Activated CD8-positive, alpha-beta memory T cell treated with anti-CD3 and anti-CD28 coated beads, Interleukin-2, amount 50 U/mL, for 1 hour (primary cell): ENCODE measurements around the gene CARS2.
"Not testable (repeated sequence)": the region's sequence is repeated elsewhere in the genome, so short reads cannot be mapped to it uniquely, and the experiment has no call there.

Experiments
- DNase-seq: peaks from one replicate; pipeline ENCODE4 v3.0.0-alpha.2; 2020; ENCODE audit errors: extremely low read depth

The CARS2 gene

GRCh38 chr13:110706570-110707372 is 855 bp upstream of the CARS2 start:
- DNase-seq: no peak

DNA sequence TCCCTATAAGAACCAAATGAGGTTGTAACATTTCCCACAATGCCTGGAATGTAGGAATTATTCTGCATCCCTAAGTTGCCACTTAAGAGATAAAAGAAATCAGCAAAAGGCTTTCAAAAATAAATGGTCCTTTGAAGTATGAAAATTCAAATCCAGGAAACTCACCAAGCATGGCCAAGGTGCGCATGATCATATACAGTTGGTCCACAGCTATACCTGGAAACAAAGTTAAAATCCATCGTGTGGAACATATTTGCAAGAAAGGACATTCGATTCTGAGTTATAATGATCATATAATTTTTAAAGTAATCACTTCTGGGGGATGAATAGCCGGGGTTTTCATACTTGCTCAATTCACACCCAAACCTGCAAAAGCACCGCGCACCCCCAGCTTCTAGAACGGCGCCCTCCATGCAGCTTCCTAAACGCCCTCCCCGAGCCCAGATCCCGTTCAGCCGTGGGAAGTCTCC is 525 bp downstream of the CARS2 start:
- no peak for DNase-seq

- DNase-seq: no peak
Measured at GRCh38 chr13:110702591-110703526, 3.1 kb downstream of the CARS2 start.

DNA sequence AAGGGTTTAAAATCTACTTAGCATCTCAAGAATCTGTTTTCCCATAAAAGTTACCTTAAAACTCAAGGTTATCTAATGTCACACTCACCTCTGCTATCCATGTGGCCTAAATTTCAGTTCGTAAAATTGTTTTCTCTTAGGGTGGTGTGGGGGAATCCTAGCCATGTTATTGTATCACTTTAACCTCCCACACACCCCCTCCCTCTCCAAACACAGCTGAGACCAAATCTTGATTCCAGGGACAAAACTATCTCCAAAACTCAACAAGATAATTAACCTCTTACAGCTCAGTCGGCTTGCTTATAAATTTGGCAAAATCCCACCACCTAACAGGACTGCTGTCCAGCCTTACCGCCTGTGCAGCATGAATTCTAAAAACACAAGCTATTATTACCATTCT is 3.8 kb downstream of the CARS2 start:
- DNase-seq: no peak

DNA sequence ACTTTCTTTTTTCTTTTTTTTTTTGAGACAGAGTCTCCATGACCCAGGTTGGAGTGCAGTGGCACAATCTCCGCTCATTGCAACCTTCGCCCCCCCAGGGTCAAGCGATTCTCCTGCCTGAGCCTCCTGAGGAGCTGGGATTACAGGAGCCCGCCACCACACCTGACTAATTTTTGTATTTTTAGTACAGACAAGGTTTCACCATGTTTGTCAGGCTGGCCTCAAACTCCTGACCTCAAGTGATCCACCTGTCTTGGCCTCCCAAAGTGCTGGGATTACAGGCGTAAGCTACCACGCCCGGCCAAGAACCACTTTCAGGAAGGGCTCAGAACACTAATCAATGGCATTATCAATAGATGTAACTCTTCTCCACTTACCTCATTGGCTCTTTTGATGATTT is 4.9 kb downstream of the CARS2 start:
- DNase-seq: not testable (repeated sequence)

DNA sequence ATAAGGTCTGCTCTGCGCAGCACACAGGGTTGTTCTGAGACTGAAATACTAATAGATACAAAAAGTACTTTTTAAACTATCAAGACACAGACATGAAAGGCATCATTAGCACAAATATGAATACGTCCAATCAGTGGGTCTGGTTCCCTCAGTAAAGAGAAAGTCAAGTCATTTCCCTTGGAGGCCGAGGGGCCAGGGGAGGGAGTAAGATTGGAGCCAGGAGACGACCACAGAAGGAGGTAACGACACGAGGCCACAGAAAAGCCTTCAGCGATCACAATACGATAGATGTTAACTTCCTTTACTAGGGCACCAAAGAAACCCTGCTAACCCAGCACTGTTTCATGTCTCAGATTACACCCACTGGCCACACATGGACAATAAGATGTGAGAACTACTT is 5.3 kb downstream of the CARS2 start:
- DNase-seq: no peak

DNA sequence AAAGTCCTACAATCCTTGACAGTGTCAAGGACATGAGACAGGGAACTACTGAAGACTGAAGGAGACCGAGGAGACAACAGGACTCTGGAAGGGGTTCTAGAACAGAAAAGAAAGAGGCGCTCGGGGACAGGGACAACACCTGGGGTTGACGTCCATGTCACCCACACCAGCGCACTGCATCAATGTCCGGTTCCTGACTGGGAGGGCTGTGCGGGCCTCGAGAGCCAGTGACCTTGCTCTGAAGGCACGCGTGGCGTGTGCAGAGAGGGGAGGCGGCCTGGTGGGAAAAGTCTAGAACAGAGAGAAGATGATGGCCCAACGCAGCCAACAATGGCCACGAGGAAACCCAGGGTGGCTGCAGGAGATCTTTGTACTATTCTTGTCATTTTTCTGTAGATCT is 5.7 kb downstream of the CARS2 start:
- DNase-seq: no peak

- DNase-seq: no peak
Measured at GRCh38 chr13:110699148-110700145, 6.5 kb downstream of the CARS2 start.

DNA sequence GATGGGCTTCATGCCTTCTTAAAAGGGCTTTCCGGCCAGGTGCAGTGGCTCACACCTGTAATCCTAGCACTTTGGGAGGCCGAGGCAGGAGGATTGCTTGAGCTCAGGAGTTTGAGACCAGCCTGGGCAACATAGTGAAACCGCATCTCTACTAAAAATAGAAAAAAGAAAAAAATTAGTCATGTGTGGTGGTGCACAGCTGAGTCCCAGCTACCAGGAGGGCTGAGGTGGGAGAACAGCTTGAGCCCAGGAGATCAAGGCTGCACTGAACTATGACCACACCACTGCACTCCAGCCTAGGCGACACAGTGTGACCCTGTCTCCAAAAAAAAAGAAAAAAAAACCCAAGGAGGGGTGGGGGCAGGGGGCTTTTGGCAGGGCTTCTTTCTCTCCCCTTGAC is 7.2 kb downstream of the CARS2 start:
- no peak for DNase-seq

- DNase-seq: no peak
Measured at GRCh38 chr13:110697842-110698241, 8.1 kb downstream of the CARS2 start.

GRCh38 chr13:110696776-110697175 is 9.1 kb downstream of the CARS2 start:
- no peak for DNase-seq

DNA sequence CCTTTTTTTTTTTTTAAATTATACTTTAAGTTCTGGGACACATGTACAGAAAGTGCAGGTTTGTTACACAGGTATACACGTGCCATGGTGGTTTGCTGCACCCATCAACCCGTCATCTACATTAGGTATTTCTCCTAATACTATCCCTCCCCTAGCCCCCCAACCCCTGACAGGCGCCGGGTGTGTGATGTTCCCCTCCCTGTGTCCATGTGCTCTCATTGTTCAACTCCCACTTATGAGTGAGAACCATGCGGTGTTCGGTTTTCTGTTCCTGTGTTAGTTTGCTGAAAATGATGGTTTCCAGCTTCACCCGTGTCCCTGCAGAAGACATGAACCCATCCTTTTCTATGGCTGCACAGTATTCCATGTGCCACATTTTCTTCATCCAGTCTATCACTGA is 10.1 kb downstream of the CARS2 start:
- DNase-seq: not testable (repeated sequence)

GRCh38 chr13:110690516-110690915 is 15.4 kb downstream of the CARS2 start:
- DNase-seq: no peak

- no peak for DNase-seq
Measured at GRCh38 chr13:110689711-110690110, 16.2 kb downstream of the CARS2 start.

DNA sequence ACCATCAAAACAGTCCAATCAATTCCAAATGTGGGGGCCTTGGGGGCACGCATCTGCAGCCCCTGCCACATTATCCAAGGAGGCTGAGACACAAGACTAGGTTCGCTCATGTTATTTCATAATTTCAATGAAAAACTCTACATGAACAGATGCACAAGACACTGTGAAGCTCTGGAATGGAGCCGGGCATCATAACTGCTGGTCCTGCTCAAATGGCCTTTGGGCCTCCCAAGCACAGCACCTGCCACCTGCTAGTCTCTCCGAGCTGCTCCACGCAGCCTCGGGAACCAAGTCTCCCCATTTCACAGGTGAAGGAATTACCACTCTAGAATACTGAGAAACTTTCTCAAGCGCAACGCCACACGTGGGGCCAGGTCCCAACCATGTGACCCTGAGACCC is 16.9 kb downstream of the CARS2 start:
- DNase-seq: no peak

DNA sequence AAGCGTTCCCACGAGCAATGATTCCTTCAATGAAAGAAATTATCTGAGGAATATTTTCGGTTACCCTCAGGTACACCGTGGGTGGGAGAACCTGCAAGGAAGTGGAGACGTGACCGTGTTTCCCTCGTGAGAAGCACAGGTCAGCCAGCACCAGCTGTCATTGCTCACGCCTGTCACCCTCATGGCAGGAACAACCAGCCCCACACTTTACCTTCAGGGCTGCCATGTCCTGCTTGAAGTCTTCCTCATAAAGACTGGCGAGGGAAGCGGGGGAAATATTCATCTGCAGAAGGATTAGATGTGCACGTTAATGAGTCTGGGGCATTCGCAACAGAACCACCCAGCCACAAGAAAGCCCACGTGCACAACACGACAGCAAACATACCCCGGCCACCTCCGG is 18.2 kb downstream of the CARS2 start:
- no peak for DNase-seq

DNA sequence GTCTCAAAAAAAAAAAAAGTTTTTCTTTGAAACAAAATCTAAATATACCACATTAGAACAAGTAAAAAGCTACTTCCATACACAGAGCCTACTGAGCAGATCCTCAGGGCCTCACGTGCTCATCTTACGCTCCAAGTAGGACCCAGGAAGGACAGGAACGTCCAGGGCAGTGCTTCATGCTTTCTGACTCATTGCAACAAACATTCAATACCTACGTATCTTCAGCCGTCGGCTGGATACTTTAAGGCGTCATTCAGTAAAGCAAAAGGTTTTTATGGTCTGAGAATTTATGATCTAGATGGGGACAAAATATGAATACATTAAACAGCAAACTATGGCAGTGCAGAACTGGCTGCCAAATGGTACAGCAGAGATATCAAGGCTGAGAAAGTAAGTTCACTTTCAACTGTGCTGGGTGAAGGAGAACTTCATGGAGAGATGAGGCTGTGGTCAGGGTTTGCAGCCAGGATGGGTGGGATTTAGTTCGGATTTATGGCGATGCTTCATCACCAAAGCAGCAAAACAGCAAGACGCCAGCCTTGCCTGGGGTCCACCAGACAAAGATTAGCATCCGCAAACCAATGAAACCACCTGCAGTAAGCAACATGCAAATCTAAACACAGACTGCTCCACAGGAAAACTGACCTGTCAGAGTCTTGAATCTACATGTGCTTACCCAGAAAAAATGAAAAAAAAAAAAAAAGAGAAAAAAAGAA is 20.5 kb downstream of the CARS2 start:
- no peak for DNase-seq

DNA sequence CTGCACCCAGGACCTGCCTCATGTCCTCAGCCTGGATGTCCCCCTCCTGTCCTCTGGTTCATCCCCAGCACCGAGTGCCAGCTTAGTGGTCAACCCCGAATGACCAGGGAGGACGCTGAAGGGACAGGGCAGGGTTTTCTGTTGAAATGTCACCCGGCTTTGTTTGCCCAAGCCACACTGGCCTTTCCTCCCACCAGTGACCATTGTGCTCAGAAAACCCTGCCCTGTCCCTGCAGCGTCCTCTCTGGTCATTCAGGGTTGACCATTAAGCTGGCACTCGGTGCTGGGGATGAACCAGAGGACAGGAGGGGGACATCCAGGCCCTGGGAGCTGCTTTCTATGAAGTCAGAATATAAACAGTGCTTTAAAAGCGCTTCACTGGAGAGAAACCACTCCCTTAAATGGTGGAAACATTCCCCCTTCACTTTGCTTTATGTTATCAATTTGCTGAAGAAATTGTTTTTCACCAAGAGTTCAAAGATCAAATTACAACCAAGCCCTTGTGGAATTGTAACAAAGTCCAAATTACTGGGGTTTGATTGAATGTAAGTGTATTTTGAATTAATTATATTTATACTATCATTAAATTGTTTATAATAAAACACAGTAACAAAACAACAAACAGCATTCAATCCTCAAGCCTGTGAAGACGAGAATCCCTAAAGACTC is 21.4 kb downstream of the CARS2 start:
- no peak for DNase-seq

GRCh38 chr13:110683921-110684320 is 22.0 kb downstream of the CARS2 start:
- no peak for DNase-seq

DNA sequence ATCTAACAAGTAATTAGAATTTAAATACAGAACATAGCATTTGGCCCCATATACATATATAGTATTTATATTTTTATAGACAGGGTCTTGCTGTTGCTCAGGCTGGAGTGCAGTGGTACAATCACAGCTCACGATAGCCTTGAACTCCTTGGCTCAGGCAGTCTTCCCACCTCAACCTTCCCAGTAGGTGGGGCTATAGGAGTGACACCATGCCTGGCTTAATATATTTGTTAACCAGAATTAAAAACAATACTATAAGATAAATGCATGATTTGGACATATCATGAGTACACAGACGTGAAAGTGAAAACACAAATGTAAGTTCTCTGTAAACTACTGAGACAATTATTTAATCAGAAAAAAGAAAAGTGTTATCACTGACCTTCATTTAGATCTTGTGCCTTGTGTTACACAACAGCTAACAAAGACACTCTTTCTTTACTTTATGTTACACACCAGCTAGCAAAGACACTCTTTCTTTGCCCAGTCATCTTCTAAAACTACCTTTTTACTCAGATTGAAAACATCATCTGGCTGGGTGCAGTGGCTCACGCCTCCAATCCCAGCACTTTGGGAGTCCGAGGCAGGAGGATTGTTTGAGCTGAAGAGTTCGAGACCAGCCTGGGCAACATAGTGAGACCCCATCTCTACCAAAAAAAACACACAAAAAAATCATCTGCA is 22.6 kb downstream of the CARS2 start:
- DNase-seq: no peak
